Peyer's patch (tissue), 4 donors: ENCODE results near the gene SULT2B1.

Source experiments
- POLR2A ChIP-seq, 2 donors: fragments of 450-650 bp; IDR thresholded peaks; one replicate each; pipeline ENCODE4 v1.5.1; 2017; ENCODE audit warnings: antibody characterized with exemption in 2 of 2, mild to moderate bottlenecking in 2 of 2, moderate library complexity in 2 of 2
- TF ChIP-seq, protein P1 (sequence below), 6 experiments: fragments of 450-650 bp in 4 of 6; fragments of 200-600 bp in 2 of 6; sonication (generic) in 1 of 6; IDR thresholded peaks; one replicate each; pipeline ENCODE4 v1.5.1; 2017 to 2019; ENCODE audit warnings: antibody characterized with exemption in 6 of 6, mild to moderate bottlenecking in 3 of 6, moderate library complexity in 1 of 6

DNA sequence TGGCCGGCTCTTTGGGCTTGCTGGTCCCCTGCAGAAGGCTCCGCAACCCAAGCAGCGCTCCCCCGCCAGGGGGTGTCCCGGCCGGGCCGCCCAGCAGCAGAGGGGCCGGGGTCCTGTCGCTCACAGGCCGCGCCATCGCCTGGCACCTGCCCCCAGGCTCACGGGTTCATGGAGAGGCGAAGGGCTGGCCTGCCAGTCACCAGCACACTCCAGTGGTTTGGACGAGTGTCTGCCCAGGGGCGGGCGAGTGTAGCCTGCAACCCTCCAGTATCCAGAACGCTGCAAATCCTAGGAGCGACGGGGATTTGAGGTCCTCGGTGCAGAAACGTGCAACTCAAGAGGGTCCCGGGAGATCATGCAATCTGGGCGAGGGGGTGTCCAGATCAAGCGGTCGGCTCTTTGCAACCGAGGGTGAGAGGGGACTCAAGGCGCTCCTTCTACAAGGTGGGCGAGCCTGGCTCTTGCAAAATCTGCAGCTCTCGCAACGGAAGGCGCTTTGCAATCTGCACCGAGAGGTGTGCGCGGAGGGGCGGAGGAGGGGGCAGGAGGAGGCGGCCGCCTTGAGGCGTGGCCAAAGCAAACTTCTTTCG is 85.0 kb downstream of the SULT2B1 start, which contains the start of gene DBP:
- TF ChIP-seq, protein P1, sequence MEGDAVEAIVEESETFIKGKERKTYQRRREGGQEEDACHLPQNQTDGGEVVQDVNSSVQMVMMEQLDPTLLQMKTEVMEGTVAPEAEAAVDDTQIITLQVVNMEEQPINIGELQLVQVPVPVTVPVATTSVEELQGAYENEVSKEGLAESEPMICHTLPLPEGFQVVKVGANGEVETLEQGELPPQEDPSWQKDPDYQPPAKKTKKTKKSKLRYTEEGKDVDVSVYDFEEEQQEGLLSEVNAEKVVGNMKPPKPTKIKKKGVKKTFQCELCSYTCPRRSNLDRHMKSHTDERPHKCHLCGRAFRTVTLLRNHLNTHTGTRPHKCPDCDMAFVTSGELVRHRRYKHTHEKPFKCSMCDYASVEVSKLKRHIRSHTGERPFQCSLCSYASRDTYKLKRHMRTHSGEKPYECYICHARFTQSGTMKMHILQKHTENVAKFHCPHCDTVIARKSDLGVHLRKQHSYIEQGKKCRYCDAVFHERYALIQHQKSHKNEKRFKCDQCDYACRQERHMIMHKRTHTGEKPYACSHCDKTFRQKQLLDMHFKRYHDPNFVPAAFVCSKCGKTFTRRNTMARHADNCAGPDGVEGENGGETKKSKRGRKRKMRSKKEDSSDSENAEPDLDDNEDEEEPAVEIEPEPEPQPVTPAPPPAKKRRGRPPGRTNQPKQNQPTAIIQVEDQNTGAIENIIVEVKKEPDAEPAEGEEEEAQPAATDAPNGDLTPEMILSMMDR (IDR thresholded peaks at IDR 0.05), result peak in 5 of 6 experiments; percentile 24 to 44 (median 26)
- TF ChIP-seq POLR2A (IDR thresholded peaks at IDR 0.05), result peak; percentile 71 to 84
